Uterus (tissue), 4 donors: Measurements from ENCODE around the gene CAMTA1. TPM values are rescaled to one million over a fixed set of nuclear protein-coding genes. Genes with fewer than 3 reads are reported as not detected.

Experiments used
- DNase-seq, 2 donors: peaks; one replicate each; pipeline ENCODE4 v3.0.0-alpha.2; 2019 to 2020
- H3K27ac ChIP-seq, 2 donors: fragments of 200-600 bp; sonication (generic); 1 replicate in 1 of 2; 2 replicates in 1 of 2; pipeline ENCODE4 v1.5.1; 2016 to 2018
- H3K27me3 ChIP-seq, 2 donors: fragments of 200-600 bp; sonication (generic); one replicate each; pipeline ENCODE4 v1.5.1; 2018 to 2019; ENCODE audit warnings: control low read depth in 1 of 2
- H3K36me3 ChIP-seq, 2 donors: fragments of 200-600 bp; sonication (generic); one replicate each; pipeline ENCODE4 v1.5.1; 2019; ENCODE audit warnings: control low read depth in 1 of 2
- H3K4me1 ChIP-seq, 2 donors: fragments of 200-600 bp; sonication (generic); one replicate each; pipeline ENCODE4 v1.5.1; 2018 to 2019; ENCODE audit warnings: control low read depth in 1 of 2
- H3K4me3 ChIP-seq, 2 donors: fragments of 200-600 bp; sonication (generic); 1 replicate in 1 of 2; 2 replicates in 1 of 2; pipeline ENCODE4 v1.5.1; 2018 to 2019; ENCODE audit warnings: mild to moderate bottlenecking in 1 of 2
- H3K9me3 ChIP-seq, 2 donors: fragments of 200-600 bp; sonication (generic); one replicate each; pipeline ENCODE4 v1.5.1; 2019; ENCODE audit warnings: control low read depth in 1 of 2
- CTCF ChIP-seq, 4 experiments: fragments of 200-600 bp in 2 of 4; fragments of 450-650 bp in 2 of 4; sonication (generic) in 2 of 4; IDR thresholded peaks; one replicate each; pipeline ENCODE4 v1.5.1; 2016 to 2019; ENCODE audit warnings: antibody characterized with exemption in 4 of 4, mild to moderate bottlenecking in 2 of 4, moderate library complexity in 1 of 4
- POLR2A ChIP-seq, 2 donors: fragments of 450-650 bp; IDR thresholded peaks; one replicate each; pipeline ENCODE4 v1.6.1; 2016; ENCODE audit warnings: antibody characterized with exemption in 2 of 2, mild to moderate bottlenecking in 1 of 2, moderate library complexity in 1 of 2
- intact Hi-C: fragments of 100-400 bp; cut with DNase I; formaldehyde crosslinking; loops from one replicate; pipeline ENCODE4 v1.15.1; 2023; ENCODE audit warnings: low total_unique reads
- total RNA-seq, 4 donors: library from RNA; depleted of rRNA in 3 of 4; stranded (reverse); fragments of >200 nt in 3 of 4; gene quantifications; one replicate each; pipeline versions ENCODE4 v1.1.0 to v1.2.4, GENCODE V29; 2014 to 2023
- donor health status: DM: yes; HTN: yes; CAD: no.

Gene CAMTA1
- total RNA-seq, 4 donors from 2014 or later, result 29.7 to 427 (median 64.8) TPM

DNA sequence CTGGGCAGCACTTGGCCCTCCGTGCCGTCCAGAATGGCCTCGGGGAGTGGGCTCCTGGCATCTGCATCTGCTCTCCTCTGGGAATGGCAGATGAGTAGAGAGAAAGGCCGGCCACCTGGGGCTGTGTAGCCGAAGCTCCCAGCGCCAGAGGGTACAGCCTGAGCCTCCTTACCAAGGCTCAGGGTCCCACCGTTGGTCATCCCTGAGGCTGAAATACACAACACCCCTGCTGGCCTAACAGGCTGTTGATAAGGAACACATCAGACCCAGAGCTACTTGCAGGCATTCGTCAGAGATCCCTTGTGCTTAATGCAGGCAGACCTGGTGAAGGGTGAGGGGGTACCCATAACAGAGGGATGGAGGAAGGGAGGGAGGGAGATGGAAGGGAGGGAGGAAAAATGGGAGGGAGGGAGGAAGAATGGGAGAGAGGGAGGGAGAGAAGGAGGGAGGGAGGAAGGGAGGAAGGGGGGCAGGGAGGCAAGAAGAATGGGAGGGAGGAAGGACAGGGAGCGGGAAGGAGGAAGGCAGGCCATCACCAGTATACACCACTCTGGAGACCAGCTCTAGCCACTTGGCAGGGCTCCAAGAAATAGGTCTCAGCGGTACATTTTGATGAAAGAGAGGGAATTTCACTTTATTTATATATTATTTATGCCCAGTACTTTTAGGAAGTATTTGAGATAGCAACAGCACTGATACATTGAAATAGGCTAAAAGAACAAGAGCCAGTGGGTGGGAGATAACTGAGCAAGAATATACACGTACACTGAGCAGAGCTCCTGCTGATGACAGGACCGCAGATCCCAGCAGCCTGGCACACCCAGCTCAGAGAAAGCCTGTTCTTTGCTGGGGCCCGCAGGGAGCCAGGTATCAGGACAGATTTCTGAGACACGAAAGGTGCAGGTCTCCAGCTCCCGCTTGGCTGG is 670.8 kb downstream of the CAMTA1 start:
- Histone ChIP-seq H3K4me3 (no peak overlapping the region), H3K36me3 (no peaks in the 10 kb centered on the region), H3K27me3 (no peaks in the 10 kb centered on the region), H3K27ac (peak overlapping the region in 1 of 2 donors; percentile 1), H3K4me1 (peaks cover 0 to 12% of the 10 kb centered on the region in 2 donors), H3K9me3 (no peaks in the 10 kb centered on the region)
- intact Hi-C loops, result no loop called here
- TF ChIP-seq POLR2A (IDR thresholded peaks at IDR 0.05), result no peak
- no peak for TF ChIP-seq CTCF (IDR thresholded peaks at IDR 0.05)
- DNase-seq, result no peak

GRCh38 chr1:7456722-7457082 is 671.4 kb downstream of the CAMTA1 start:
- Histone ChIP-seq H3K9me3 (no peaks in the 10 kb centered on the region), H3K4me3 (no peak overlapping the region), H3K36me3 (no peaks in the 10 kb centered on the region), H3K27me3 (no peaks in the 10 kb centered on the region), H3K27ac (no peak overlapping the region), H3K4me1 (peaks cover 0 to 12% of the 10 kb centered on the region in 2 donors)
- TF ChIP-seq CTCF (IDR thresholded peaks at IDR 0.05), result no peak
- TF ChIP-seq POLR2A (IDR thresholded peaks at IDR 0.05), result no peak
- no peak for DNase-seq
- intact Hi-C loops, result no loop called here

- H3K9me3 ChIP-seq, result no peaks in the 10 kb centered on the region
- peaks cover 0 to 12% of the 10 kb centered on the region in 2 donors for H3K4me1 ChIP-seq
- DNase-seq, result no peak
- H3K4me3 ChIP-seq, result no peak overlapping the region
- no peak for TF ChIP-seq CTCF (IDR thresholded peaks at IDR 0.05)
- no peak for TF ChIP-seq POLR2A (IDR thresholded peaks at IDR 0.05)
- H3K36me3 ChIP-seq, result no peaks in the 10 kb centered on the region
- no peaks in the 10 kb centered on the region for H3K27me3 ChIP-seq
- intact Hi-C loops, result no loop called here
- H3K27ac ChIP-seq, result no peak overlapping the region
These were observed 672.6 kb downstream of the CAMTA1 start for GRCh38 chr1:7457811-7458210.

GRCh38 chr1:7458946-7459345 is 673.7 kb downstream of the CAMTA1 start:
- H3K4me1 ChIP-seq, result peaks cover 0 to 12% of the 10 kb centered on the region in 2 donors
- no peak overlapping the region for H3K27ac ChIP-seq
- no peaks in the 10 kb centered on the region for H3K36me3 ChIP-seq
- intact Hi-C loops, result no loop called here
- H3K9me3 ChIP-seq, result no peaks in the 10 kb centered on the region
- no peak overlapping the region for H3K4me3 ChIP-seq
- DNase-seq, result no peak
- no peaks in the 10 kb centered on the region for H3K27me3 ChIP-seq
- no peak for TF ChIP-seq CTCF (IDR thresholded peaks at IDR 0.05)
- TF ChIP-seq POLR2A (IDR thresholded peaks at IDR 0.05), result no peak

DNA sequence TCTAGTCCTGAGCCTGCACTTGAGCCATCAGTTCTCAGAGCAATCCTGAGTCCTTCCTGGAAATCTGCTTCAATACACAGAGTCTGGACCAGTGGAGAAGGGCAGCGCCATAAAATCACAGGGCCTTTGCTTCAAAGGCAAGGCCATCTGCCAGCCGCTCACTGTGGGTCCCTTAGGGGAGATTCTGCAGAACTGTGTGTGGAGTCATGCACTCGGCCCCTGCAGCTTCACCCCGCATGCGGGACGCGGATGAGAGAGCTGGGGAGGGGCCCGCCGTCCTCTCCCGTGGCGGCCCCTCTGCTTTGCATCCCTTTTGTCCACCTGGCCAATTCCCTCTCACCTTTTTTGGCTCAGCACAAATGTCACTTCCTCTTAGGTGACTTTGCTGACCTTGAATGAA is 674.7 kb downstream of the CAMTA1 start:
- Histone ChIP-seq H3K4me3 (no peak overlapping the region), H3K4me1 (peaks cover 0 to 9% of the 10 kb centered on the region in 2 donors), H3K27me3 (no peaks in the 10 kb centered on the region), H3K36me3 (no peaks in the 10 kb centered on the region), H3K27ac (no peak overlapping the region), H3K9me3 (no peaks in the 10 kb centered on the region)
- TF ChIP-seq CTCF (IDR thresholded peaks at IDR 0.05), result no peak
- TF ChIP-seq POLR2A (IDR thresholded peaks at IDR 0.05), result no peak
- no peak for DNase-seq
- intact Hi-C loops, result no loop called here
